GM12878 (cell line): ENCODE data around the gene GSC2. TPM values are rescaled to one million over a fixed set of nuclear protein-coding genes. Genes with fewer than 3 reads are reported as not detected.

Source experiments
- CBX5 ChIP-seq: sonication (generic); IDR thresholded peaks from 2 replicates; pipeline ENCODE4 v1.6.1; 2016; ENCODE audit warnings: low read depth, moderate library complexity, mild to moderate bottlenecking, inconsistent platforms
- ELK1 ChIP-seq: IDR thresholded peaks from 2 replicates; pipeline ENCODE4 v1.6.1; 2012; ENCODE audit warnings: low read depth, low read length, improper control_type of control experiment
- HDAC2 ChIP-seq: fragments of 200-600 bp; sonication (generic); IDR thresholded peaks from 2 replicates; pipeline ENCODE4 v1.6.1; 2017
- REST ChIP-seq: IDR thresholded peaks from 2 replicates; pipeline ENCODE4 v1.6.1; 2012; ENCODE audit warnings: mild to moderate bottlenecking, low read depth, low read length
- polyA plus RNA-seq, 11 experiments: library from polyadenylated mRNA; depleted of rRNA in 4 of 11; unstranded in 6 of 11; stranded (reverse) in 5 of 11; fragments of >200 nt; fragmentation: Nextera tagmentation in 4 of 11; fragmentation: Illumina TruSeq in 1 of 11; extraction: Ambion mirVana in 4 of 11; extraction: Trizol in 1 of 11; gene quantifications; 1 replicate in 1 of 11; 2 replicates in 10 of 11; pipeline versions ENCODE4 v1.2.1 to v1.2.3, GENCODE V29; 2011 to 2016; ENCODE audit warnings: inconsistent platforms in 2 of 11, missing spikeins in 2 of 11, low read depth in 1 of 11
- total RNA-seq, 4 experiments: library from RNA; depleted of rRNA in 3 of 4; stranded (reverse); fragments of >200 nt in 3 of 4; fragmentation: Illumina TruSeq in 1 of 4; extraction: Trizol in 1 of 4; gene quantifications; 2 replicates each; pipeline versions ENCODE4 v1.2.1 to v1.2.3, GENCODE V29; 2013 to 2021

Gene GSC2
- total and polyA plus RNA-seq, 10 of the 15 experiments (the other 5 are each of a cell fraction or from before 2014, with no cell fraction given): not detected

GRCh38 chr22:19178065-19178656 is 28.1 kb upstream of the GSC2 start (continued):
- TF ChIP-seq ELK1 (no peak), HDAC2 (no peak), CBX5 (no peak), REST (no peak)
